ENCODE results near the gene TMX1.
A peak's percentile ranks its signal among the peaks of the same experiment; 100 is the strongest.
"Not testable (repeated sequence)": the region's sequence is repeated elsewhere in the genome, so short reads cannot be mapped to it uniquely, and the experiment has no call there.

The TMX1 gene

GRCh38 chr14:51219473-51220448 is 20.3 kb upstream of the TMX1 start:
- H3K36me3 ChIP-seq (ENCODE audit: control insufficient read depth, insufficient read depth, low read length) = no peaks in the 10 kb centered on the region
- no peaks in the 10 kb centered on the region for H3K27me3 ChIP-seq (ENCODE audit: control insufficient read depth, insufficient read depth, low read length)
- no peak overlapping the region for H3K9ac ChIP-seq (ENCODE audit: low read length)
- no peaks in the 10 kb centered on the region for H3K4me1 ChIP-seq (ENCODE audit: control insufficient read depth, insufficient read depth, low read length)
- no peak overlapping the region for H3K27ac ChIP-seq (ENCODE audit: low read depth, low read length)
- H3K4me3 ChIP-seq (ENCODE audit: low read length) = no peak overlapping the region

- not testable (repeated sequence) for H3K4me3 ChIP-seq (ENCODE audit: low read length); H3K27me3 ChIP-seq (ENCODE audit: control insufficient read depth, insufficient read depth, low read length); H3K9ac ChIP-seq (ENCODE audit: low read length); H3K27ac ChIP-seq (ENCODE audit: low read depth, low read length); H3K4me1 ChIP-seq (ENCODE audit: control insufficient read depth, insufficient read depth, low read length); H3K36me3 ChIP-seq (ENCODE audit: control insufficient read depth, insufficient read depth, low read length)
Observed at GRCh38 chr14:51223463-51223862, 16.6 kb upstream of the TMX1 start.

GRCh38 chr14:51224551-51224950 is 15.5 kb upstream of the TMX1 start:
- Histone ChIP-seq H3K27me3 (ENCODE audit: control insufficient read depth, insufficient read depth, low read length) (no peaks in the 10 kb centered on the region), H3K36me3 (ENCODE audit: control insufficient read depth, insufficient read depth, low read length) (no peaks in the 10 kb centered on the region), H3K4me1 (ENCODE audit: control insufficient read depth, insufficient read depth, low read length) (no peaks in the 10 kb centered on the region), H3K4me3 (ENCODE audit: low read length) (no peak overlapping the region), H3K27ac (ENCODE audit: low read depth, low read length) (no peak overlapping the region), H3K9ac (ENCODE audit: low read length) (no peak overlapping the region)

- Histone ChIP-seq H3K27ac (ENCODE audit: low read depth, low read length) (no peak overlapping the region), H3K27me3 (ENCODE audit: control insufficient read depth, insufficient read depth, low read length) (no peaks in the 10 kb centered on the region), H3K4me1 (ENCODE audit: control insufficient read depth, insufficient read depth, low read length) (no peaks in the 10 kb centered on the region), H3K4me3 (ENCODE audit: low read length) (no peak overlapping the region), H3K9ac (ENCODE audit: low read length) (no peak overlapping the region), H3K36me3 (ENCODE audit: control insufficient read depth, insufficient read depth, low read length) (no peaks in the 10 kb centered on the region)
Observed at GRCh38 chr14:51225751-51226150, 14.3 kb upstream of the TMX1 start.

GRCh38 chr14:51228391-51228790 is 11.7 kb upstream of the TMX1 start:
- Histone ChIP-seq H3K9ac (ENCODE audit: low read length) (no peak overlapping the region), H3K4me1 (ENCODE audit: control insufficient read depth, insufficient read depth, low read length) (no peaks in the 10 kb centered on the region), H3K4me3 (ENCODE audit: low read length) (no peak overlapping the region), H3K27me3 (ENCODE audit: control insufficient read depth, insufficient read depth, low read length) (no peaks in the 10 kb centered on the region), H3K36me3 (ENCODE audit: control insufficient read depth, insufficient read depth, low read length) (no peaks in the 10 kb centered on the region), H3K27ac (ENCODE audit: low read depth, low read length) (no peak overlapping the region)

GRCh38 chr14:51228890-51229289 is 11.2 kb upstream of the TMX1 start:
- Histone ChIP-seq H3K27ac (ENCODE audit: low read depth, low read length) (no peak overlapping the region), H3K4me3 (ENCODE audit: low read length) (no peak overlapping the region), H3K27me3 (ENCODE audit: control insufficient read depth, insufficient read depth, low read length) (no peaks in the 10 kb centered on the region), H3K9ac (ENCODE audit: low read length) (no peak overlapping the region), H3K4me1 (ENCODE audit: control insufficient read depth, insufficient read depth, low read length) (no peaks in the 10 kb centered on the region), H3K36me3 (ENCODE audit: control insufficient read depth, insufficient read depth, low read length) (no peaks in the 10 kb centered on the region)

GRCh38 chr14:51236314-51236713 is 3.7 kb upstream of the TMX1 start:
- Histone ChIP-seq H3K27me3 (ENCODE audit: control insufficient read depth, insufficient read depth, low read length) (no peaks in the 10 kb centered on the region), H3K36me3 (ENCODE audit: control insufficient read depth, insufficient read depth, low read length) (no peaks in the 10 kb centered on the region), H3K27ac (ENCODE audit: low read depth, low read length) (no peak overlapping the region), H3K4me3 (ENCODE audit: low read length) (no peak overlapping the region), H3K9ac (ENCODE audit: low read length) (no peak overlapping the region), H3K4me1 (ENCODE audit: control insufficient read depth, insufficient read depth, low read length) (no peaks in the 10 kb centered on the region)

GRCh38 chr14:51240804-51241380 is 845 bp downstream of the TMX1 start:
- Histone ChIP-seq H3K4me3 (ENCODE audit: low read length) (peak overlapping the region; percentile 95), H3K36me3 (ENCODE audit: control insufficient read depth, insufficient read depth, low read length) (peaks cover 2% of the 10 kb centered on the region), H3K27me3 (ENCODE audit: control insufficient read depth, insufficient read depth, low read length) (no peaks in the 10 kb centered on the region), H3K27ac (ENCODE audit: low read depth, low read length) (peak overlapping the region; percentile 77), H3K4me1 (ENCODE audit: control insufficient read depth, insufficient read depth, low read length) (no peaks in the 10 kb centered on the region), H3K9ac (ENCODE audit: low read length) (peak overlapping the region; percentile 94)

GRCh38 chr14:51242545-51243490 is 2.8 kb downstream of the TMX1 start:
- H3K4me3 ChIP-seq (ENCODE audit: low read length) = no peak overlapping the region
- H3K27ac ChIP-seq (ENCODE audit: low read depth, low read length) = no peak overlapping the region
- H3K27me3 ChIP-seq (ENCODE audit: control insufficient read depth, insufficient read depth, low read length) = no peaks in the 10 kb centered on the region
- peaks cover 5% of the 10 kb centered on the region for H3K36me3 ChIP-seq (ENCODE audit: control insufficient read depth, insufficient read depth, low read length)
- H3K4me1 ChIP-seq (ENCODE audit: control insufficient read depth, insufficient read depth, low read length) = no peaks in the 10 kb centered on the region
- no peak overlapping the region for H3K9ac ChIP-seq (ENCODE audit: low read length)

GRCh38 chr14:51244591-51244990 is 4.5 kb downstream of the TMX1 start:
- H3K27ac ChIP-seq (ENCODE audit: low read depth, low read length) = no peak overlapping the region
- peaks cover 8% of the 10 kb centered on the region for H3K36me3 ChIP-seq (ENCODE audit: control insufficient read depth, insufficient read depth, low read length)
- H3K9ac ChIP-seq (ENCODE audit: low read length) = no peak overlapping the region
- no peak overlapping the region for H3K4me3 ChIP-seq (ENCODE audit: low read length)
- no peaks in the 10 kb centered on the region for H3K27me3 ChIP-seq (ENCODE audit: control insufficient read depth, insufficient read depth, low read length)
- no peaks in the 10 kb centered on the region for H3K4me1 ChIP-seq (ENCODE audit: control insufficient read depth, insufficient read depth, low read length)

GRCh38 chr14:51246032-51246431 is 6.0 kb downstream of the TMX1 start:
- Histone ChIP-seq H3K36me3 (ENCODE audit: control insufficient read depth, insufficient read depth, low read length) (peaks cover 8% of the 10 kb centered on the region), H3K4me3 (ENCODE audit: low read length) (no peak overlapping the region), H3K4me1 (ENCODE audit: control insufficient read depth, insufficient read depth, low read length) (no peaks in the 10 kb centered on the region), H3K27ac (ENCODE audit: low read depth, low read length) (no peak overlapping the region), H3K9ac (ENCODE audit: low read length) (no peak overlapping the region), H3K27me3 (ENCODE audit: control insufficient read depth, insufficient read depth, low read length) (no peaks in the 10 kb centered on the region)
